HCT116 (cell line): Measurements from ENCODE around the gene RABL6. TPM values are rescaled to one million over a fixed set of nuclear protein-coding genes. Genes with fewer than 3 reads are reported as not detected.
A peak's percentile ranks its signal among the peaks of the same experiment; 100 is the strongest.

ENCODE experiments used
- ATAC-seq: fragments of 200-7000 bp; cut with Tn5 transposase; 2 replicates; pipeline ENCODE4 v1.9.1; 2020; ENCODE audit warnings: mild to moderate bottlenecking, moderate library complexity
- BruUV-seq: library from RNA; stranded (reverse); fragments of 400-500 nt; replicated peaks from 2 replicates; lab custom pipeline; 2021; lab: Mats Ljungman, UMichigan
- CTCF ChIA-PET: fragments of 300-600 bp; sonication (Branson Sonifier 250); formaldehyde crosslinking; loops from one replicate; lab custom pipeline; 2021; ENCODE audit warnings: antibody characterized with exemption; lab: Charles Lee
- POLR2A ChIA-PET: fragments of 300-600, 350-600 bp; sonication (Branson Sonifier 250); formaldehyde crosslinking; loops from one replicate; lab custom pipeline; 2021; ENCODE audit warnings: antibody characterized with exemption; lab: Charles Lee
- RAD21 ChIA-PET, 2 experiments: fragments of 300-600 bp; sonication (Branson Sonifier 250); formaldehyde crosslinking; loops; one replicate each; lab custom pipeline; 2023; ENCODE audit warnings: low total read pairs in 2 of 2; ENCODE audit not compliant: uncharacterized antibody in 2 of 2, unreplicated experiment in 2 of 2, low non-redundant PET in 1 of 2; lab: Charles Lee
- DNase-seq: peaks from one replicate; pipeline ENCODE4 v3.0.0-alpha.2; 2010; ENCODE audit warnings: low read depth, low spot score
- H2AFZ ChIP-seq: fragments of 200-600 bp; shearing (Covaris generic), sonication (generic); 2 replicates; pipeline ENCODE4 v1.6.1; 2017; ENCODE audit warnings: low read depth, mixed run types, mixed read lengths, antibody characterized with exemption, low read length; ENCODE audit not compliant: poor library complexity, severe bottlenecking
- H3K27ac ChIP-seq: 2 replicates; pipeline ENCODE4 v1.5.1; 2012; ENCODE audit warnings: low read depth, low read length
- H3K27me3 ChIP-seq: fragments of 200-600 bp; sonication (generic); 2 replicates; pipeline ENCODE4 v1.6.1; 2016; ENCODE audit warnings: mixed run types, low read length, mixed read lengths; ENCODE audit not compliant: insufficient read depth
- H3K36me3 ChIP-seq, 2 experiments: fragments of 200-500 bp in 1 of 2; fragments of 200-600 bp in 1 of 2; sonication (Bioruptor generic) in 1 of 2; sonication (generic) in 1 of 2; 2 replicates each; pipeline versions ENCODE4 v1.5.1 to v1.6.1; 2014 to 2016; ENCODE audit warnings: low read length in 2 of 2, inconsistent platforms in 1 of 2, mixed read lengths in 1 of 2, mixed run types in 1 of 2; ENCODE audit not compliant: insufficient read depth in 2 of 2, control insufficient read depth in 1 of 2
- H3K4me1 ChIP-seq, 2 experiments: fragments of 200-600 bp in 1 of 2; sonication (generic) in 1 of 2; 2 replicates each; pipeline versions ENCODE4 v1.5.1 to v1.6.1; 2012 to 2017; ENCODE audit warnings: low read length in 2 of 2, inconsistent platforms in 1 of 2, mild to moderate bottlenecking in 1 of 2, mixed read lengths in 1 of 2, mixed run types in 1 of 2, moderate library complexity in 1 of 2; ENCODE audit not compliant: insufficient read depth in 2 of 2, control insufficient read depth in 1 of 2
- H3K4me2 ChIP-seq: fragments of 200-600 bp; sonication (generic); 2 replicates; pipeline ENCODE4 v1.6.1; 2017; ENCODE audit warnings: mixed run types, low read length, mixed read lengths
- H3K4me3 ChIP-seq, 2 experiments: fragments of 200-600 bp in 1 of 2; sonication (generic) in 1 of 2; replicated peaks in 1 of 2; 2 replicates each; pipeline ENCODE4 v1.5.1; 2011 to 2016; ENCODE audit warnings: low read length in 2 of 2, control low read depth in 1 of 2, low read depth in 1 of 2, mild to moderate bottlenecking in 1 of 2, mixed read lengths in 1 of 2, mixed run types in 1 of 2
- H3K79me2 ChIP-seq: fragments of 200-600 bp; sonication (generic); 2 replicates; pipeline ENCODE4 v1.6.1; 2017; ENCODE audit warnings: mild to moderate bottlenecking, mixed run types, low read length, moderate library complexity, mixed read lengths; ENCODE audit not compliant: insufficient read depth
- H3K9ac ChIP-seq: fragments of 200-600 bp; sonication (generic); 2 replicates; pipeline ENCODE4 v1.6.1; 2016; ENCODE audit warnings: low read length, mixed read lengths
- H3K9me2 ChIP-seq: fragments of 200-600 bp; sonication (generic), shearing (Covaris generic); 2 replicates; pipeline ENCODE4 v1.6.1; 2017; ENCODE audit warnings: mixed run types, mild to moderate bottlenecking, moderate library complexity; ENCODE audit not compliant: insufficient read depth
- H3K9me3 ChIP-seq, 2 experiments: fragments of 200-500 bp in 1 of 2; fragments of 200-600 bp in 1 of 2; sonication (Bioruptor generic) in 1 of 2; sonication (generic) in 1 of 2; 2 replicates each; pipeline ENCODE4 v1.6.1; 2014 to 2017; ENCODE audit warnings: low read length in 2 of 2, mixed read lengths in 2 of 2, inconsistent platforms in 1 of 2, low read depth in 1 of 2, mild to moderate bottlenecking in 1 of 2, mixed run types in 1 of 2, moderate library complexity in 1 of 2; ENCODE audit not compliant: control insufficient read depth in 1 of 2, insufficient read depth in 1 of 2
- H4K20me1 ChIP-seq: fragments of 200-600 bp; sonication (generic), shearing (Covaris generic); 2 replicates; pipeline ENCODE4 v1.6.1; 2017; ENCODE audit warnings: mixed run types, mild to moderate bottlenecking, moderate library complexity; ENCODE audit not compliant: insufficient read depth
- EZH2 ChIP-seq: fragments of 200-600 bp; sonication (generic); IDR thresholded peaks from 2 replicates; pipeline ENCODE4 v1.6.1; 2017; ENCODE audit warnings: antibody characterized with exemption, mixed run types
- POLR2A ChIP-seq: IDR thresholded peaks from 2 replicates; pipeline ENCODE4 v1.7.0; 2011; ENCODE audit warnings: borderline replicate concordance; ENCODE audit not compliant: insufficient read depth, insufficient read length; ENCODE audit errors: extremely low read depth
- POLR2AphosphoS5 ChIP-seq: IDR thresholded peaks from 2 replicates; pipeline ENCODE4 v1.6.1; 2011; ENCODE audit warnings: mild to moderate bottlenecking, low read depth, low read length, moderate library complexity
- RAD21 ChIP-seq: IDR thresholded peaks from 2 replicates; pipeline ENCODE4 v1.6.1; 2012; ENCODE audit warnings: low read depth, mild to moderate bottlenecking
- SIN3A ChIP-seq: IDR thresholded peaks from 2 replicates; pipeline ENCODE4 v1.6.1; 2012; ENCODE audit warnings: low read depth
- TCF7L2 ChIP-seq: IDR thresholded peaks from 2 replicates; pipeline ENCODE4 v1.7.0; 2011; ENCODE audit warnings: borderline replicate concordance, inconsistent platforms; ENCODE audit not compliant: insufficient read depth, insufficient read length; ENCODE audit errors: extremely low read depth
- YY1 ChIP-seq: IDR thresholded peaks from 2 replicates; pipeline ENCODE4 v1.6.1; 2011; ENCODE audit warnings: low read length, low read depth, moderate library complexity, mild to moderate bottlenecking; ENCODE audit not compliant: insufficient replicate concordance; ENCODE audit errors: extremely low read depth
- ZBTB33 ChIP-seq: IDR thresholded peaks from 2 replicates; pipeline ENCODE4 v1.6.1; 2011; ENCODE audit warnings: mild to moderate bottlenecking, low read length, moderate library complexity; ENCODE audit not compliant: insufficient replicate concordance; ENCODE audit errors: extremely low read depth
- ZFX ChIP-seq: fragments of 450-650 bp; IDR thresholded peaks from 2 replicates; pipeline ENCODE4 v1.6.1; 2017
- intact Hi-C: fragments of 100-400 bp; cut with micrococcal nuclease; formaldehyde crosslinking; loops from 2 replicates; pipeline ENCODE4 v1.10.0; 2022
- total RNA-seq: library from RNA; stranded (reverse); gene quantifications from one replicate; pipeline ENCODE4 v1.2.1, GENCODE V29; 2021; ENCODE audit not compliant: unreplicated experiment

RABL6 gene
- total RNA-seq, 1 experiment from 2014 or later = 98.6 TPM

- peaks cover 16% of the 10 kb centered on the region; the same call in 1 of the 2 replicates for H3K79me2 ChIP-seq
- H3K36me3 ChIP-seq = peaks cover 0 to 14% of the 10 kb centered on the region in 2 experiments; a peak in 1 of 4 replicates
- no peaks in the 10 kb centered on the region for H3K9me2 ChIP-seq
- H3K4me3 ChIP-seq = peak overlapping the region; percentile 85 to 99
- H3K27ac ChIP-seq = peak overlapping the region; percentile 88
- DNase-seq = no peak
- ChIA-PET POLR2A (no interaction called here), RAD21 (no interaction called here), CTCF (interaction anchor here (1.4 to 2.2 kb wide), 3 partner anchors 38 to 187 kb away, joined by 3 to 9 read pairs (median 4); partner anchors contain the start of gene TRAF2)
- H4K20me1 ChIP-seq = no peaks in the 10 kb centered on the region
- TF ChIP-seq SIN3A = no peak
- TF ChIP-seq YY1 = no peak
- 0 out of 2 replicates have a peak, but pooled peaks have one; percentile 48 for TF ChIP-seq ZFX
- H3K4me1 ChIP-seq = peaks cover 5 to 19% of the 10 kb centered on the region in 2 experiments; a peak in 3 of 4 replicates
- H3K9ac ChIP-seq = peak overlapping the region; percentile 96
- H3K27me3 ChIP-seq = no peaks in the 10 kb centered on the region
- BruUV-seq = TSS peak; percentile 80
- no peaks in the 10 kb centered on the region for H3K9me3 ChIP-seq
- intact Hi-C loops = loop anchor here (2.0 to 10.0 kb wide), 3 partner anchors 58 to 179 kb away; partner anchors contain the start of genes ABCA2, C8G, FBXW5 and TMEM141
- peak overlapping the region; percentile 98 for H3K4me2 ChIP-seq
- ATAC-seq = peak; percentile 27
- H2AFZ ChIP-seq = no peak overlapping the region
Measured at GRCh38 chr9:136848393-136849037, 40.8 kb downstream of the RABL6 start.

GRCh38 chr9:136849038-136849959 is 41.6 kb downstream of the RABL6 start, which contains the start of gene PHPT1:
PHPT1 (plus strand) TSS chr9:136849409; CDS start chr9:136849431, 22 bp downstream.
- RAD21 ChIA-PET = no interaction called here
- no peaks in the 10 kb centered on the region for H3K9me2 ChIP-seq
- H3K27ac ChIP-seq = peak within 1 kb of the TSS; percentile 88
- H3K27me3 ChIP-seq = no peaks in the 10 kb centered on the region
- POLR2A ChIA-PET = no interaction called here
- ATAC-seq (peak; percentile 76), DNase-seq (peak; percentile 98)
- no TSS peak for BruUV-seq
- CTCF ChIA-PET = interaction anchor here (2.2 kb wide), 1 partner anchor 180 kb away, joined by 9 read pairs; no protein-coding TSS in a partner anchor
- peaks cover 4 to 17% of the 10 kb centered on the region in 2 experiments; a peak in 2 of 4 replicates for H3K4me1 ChIP-seq
- peak within 1 kb of the TSS; percentile 98 for H3K4me2 ChIP-seq
- peaks cover 0 to 14% of the 10 kb centered on the region in 2 experiments; a peak in 1 of 4 replicates for H3K36me3 ChIP-seq
- H3K4me3 ChIP-seq = peak within 1 kb of the TSS; percentile 85 to 99
- peak within 1 kb of the TSS; percentile 96 for H3K9ac ChIP-seq
- no peak within 1 kb of the TSS for H2AFZ ChIP-seq
- H3K9me3 ChIP-seq = no peaks in the 10 kb centered on the region
- peak; percentile 11 for TF ChIP-seq ZBTB33
- TF ChIP-seq RAD21 = no peak
- peak; percentile 67 for TF ChIP-seq TCF7L2
- TF ChIP-seq POLR2AphosphoS5 = peak; percentile 82
- TF ChIP-seq POLR2A = peak; percentile 76
- TF ChIP-seq YY1 = peak; percentile 77
- no peak for TF ChIP-seq EZH2
- H3K79me2 ChIP-seq = peaks cover 16% of the 10 kb centered on the region; the same call in 1 of the 2 replicates
- intact Hi-C loops = loop anchor here (2.0 to 10.0 kb wide), 3 partner anchors 58 to 178 kb away; partner anchors contain the start of genes ABCA2, C8G, FBXW5 and TMEM141
- H4K20me1 ChIP-seq = no peaks in the 10 kb centered on the region
